Calu3 (cell line): ENCODE data around the gene SULT1E1. TPM values are rescaled to one million over a fixed set of nuclear protein-coding genes. Genes with fewer than 3 reads are reported as not detected.

Source experiments
- BruUV-seq: library from RNA; stranded (reverse); fragments of 400-500 nt; replicated peaks from 2 replicates; lab custom pipeline; 2021; lab: Mats Ljungman, UMichigan
- CTCF ChIA-PET: fragments of 300-600 bp; sonication (Branson Sonifier 250); formaldehyde crosslinking; loops from one replicate; lab custom pipeline; 2022; ENCODE audit warnings: antibody characterized with exemption; lab: Charles Lee
- DNase-seq: peaks from one replicate; pipeline ENCODE4 v3.0.0; 2022
- H3K27ac Mint-ChIP-seq: one replicate; pipeline ENCODE4 v1.8.0; 2022; ENCODE audit warnings: mixed read lengths; ENCODE audit not compliant: unreplicated experiment
- H3K27me3 Mint-ChIP-seq: one replicate; pipeline ENCODE4 v1.8.0; 2022; ENCODE audit warnings: mixed read lengths; ENCODE audit not compliant: unreplicated experiment
- H3K36me3 Mint-ChIP-seq: one replicate; pipeline ENCODE4 v1.8.0; 2022; ENCODE audit warnings: mild to moderate bottlenecking, moderate library complexity, mixed read lengths; ENCODE audit not compliant: insufficient read depth, unreplicated experiment
- H3K4me1 Mint-ChIP-seq: one replicate; pipeline ENCODE4 v1.8.0; 2022; ENCODE audit warnings: mild to moderate bottlenecking, low read depth, mixed read lengths; ENCODE audit not compliant: unreplicated experiment
- H3K4me3 Mint-ChIP-seq: one replicate; pipeline ENCODE4 v1.8.0; 2022; ENCODE audit warnings: mild to moderate bottlenecking, low read depth, moderate library complexity, mixed read lengths; ENCODE audit not compliant: unreplicated experiment
- H3K9me3 Mint-ChIP-seq: one replicate; pipeline ENCODE4 v1.8.0; 2022; ENCODE audit warnings: low read depth, mixed read lengths; ENCODE audit not compliant: unreplicated experiment
- CTCF ChIP-seq: fragments of 200-600 bp; IDR thresholded peaks from one replicate; pipeline ENCODE4 v1.8.0; 2022; ENCODE audit warnings: antibody characterized with exemption; ENCODE audit not compliant: unreplicated experiment
- intact Hi-C: fragments of 100-400 bp; cut with micrococcal nuclease; formaldehyde crosslinking; loops from one replicate; pipeline ENCODE4 v1.10.0; 2022; ENCODE audit not compliant: unreplicated experiment
- total RNA-seq: library from RNA; stranded (reverse); gene quantifications from 2 replicates; pipeline ENCODE4 v1.2.3, GENCODE V29; 2022

The SULT1E1 gene
- total RNA-seq, 1 experiment from 2014 or later, result 2.4 TPM

DNA sequence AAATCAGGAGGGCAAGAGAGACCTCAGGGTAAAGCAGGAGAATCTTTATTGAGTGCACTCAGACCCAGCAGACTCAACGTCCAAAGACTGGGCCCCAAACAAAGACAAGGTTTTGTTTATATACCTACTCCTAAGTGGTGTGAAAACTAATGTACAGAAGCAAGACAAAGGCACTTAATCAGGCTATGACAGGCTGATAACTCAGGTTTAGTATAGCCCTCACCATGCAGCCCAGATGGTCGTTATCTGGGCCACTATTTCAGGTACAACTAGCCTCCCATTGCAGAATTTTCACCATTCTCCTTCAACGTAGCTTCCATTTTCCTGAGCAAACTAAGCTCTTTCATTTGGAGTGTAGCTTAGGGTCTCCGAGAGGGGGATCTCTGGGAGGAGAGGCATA, 36.9 kb downstream of the SULT1E1 start:
- no TSS peak for BruUV-seq

DNA sequence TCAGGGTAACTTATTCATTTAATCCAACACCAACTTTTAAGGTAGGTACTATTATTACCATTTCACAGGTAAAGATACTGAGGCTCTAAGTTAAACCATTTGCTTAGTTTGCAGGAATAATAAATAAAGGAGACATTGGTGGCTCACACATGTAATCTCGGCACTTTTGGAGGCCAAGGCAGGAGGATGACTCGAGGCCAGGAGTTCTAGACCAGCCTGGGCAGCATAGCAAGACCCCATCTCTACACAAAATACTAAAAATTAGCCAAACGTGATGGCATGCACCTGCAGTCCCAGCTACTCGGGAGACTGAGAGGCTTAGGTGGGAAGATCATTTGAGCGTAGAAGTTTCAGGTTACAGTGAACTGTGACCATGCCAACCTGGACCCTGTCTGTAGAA, 37.7 kb downstream of the SULT1E1 start:
- BruUV-seq, result no TSS peak
- H3K4me3 Mint-ChIP-seq, result no peak overlapping the region
- no peak for TF ChIP-seq CTCF
- intact Hi-C loops, result no loop called here
- DNase-seq, result no peak
- H3K27me3 Mint-ChIP-seq, result no peaks in the 10 kb centered on the region
- H3K4me1 Mint-ChIP-seq, result no peaks in the 10 kb centered on the region
- CTCF ChIA-PET, result no interaction called here
- H3K36me3 Mint-ChIP-seq, result no peaks in the 10 kb centered on the region
- H3K9me3 Mint-ChIP-seq, result no peaks in the 10 kb centered on the region
- H3K27ac Mint-ChIP-seq, result no peak overlapping the region

More for the DNA sequence above, 36.9 kb downstream of the SULT1E1 start:
- CTCF ChIA-PET, result interaction anchor here (0.9 to 1.6 kb wide), 6 partner anchors 10 to 361 kb away, joined by 3 to 9 read pairs (median 4); no protein-coding TSS in a partner anchor
- Mint-ChIP-seq H3K4me1 (no peaks in the 10 kb centered on the region), H3K36me3 (no peaks in the 10 kb centered on the region), H3K4me3 (no peak overlapping the region), H3K9me3 (no peaks in the 10 kb centered on the region), H3K27ac (no peak overlapping the region), H3K27me3 (no peaks in the 10 kb centered on the region)
- no peak for DNase-seq
- TF ChIP-seq CTCF, result no peak
- intact Hi-C loops, result loop anchor here (1.0 kb wide), 1 partner anchor 134 kb away; no protein-coding TSS in a partner anchor

DNA sequence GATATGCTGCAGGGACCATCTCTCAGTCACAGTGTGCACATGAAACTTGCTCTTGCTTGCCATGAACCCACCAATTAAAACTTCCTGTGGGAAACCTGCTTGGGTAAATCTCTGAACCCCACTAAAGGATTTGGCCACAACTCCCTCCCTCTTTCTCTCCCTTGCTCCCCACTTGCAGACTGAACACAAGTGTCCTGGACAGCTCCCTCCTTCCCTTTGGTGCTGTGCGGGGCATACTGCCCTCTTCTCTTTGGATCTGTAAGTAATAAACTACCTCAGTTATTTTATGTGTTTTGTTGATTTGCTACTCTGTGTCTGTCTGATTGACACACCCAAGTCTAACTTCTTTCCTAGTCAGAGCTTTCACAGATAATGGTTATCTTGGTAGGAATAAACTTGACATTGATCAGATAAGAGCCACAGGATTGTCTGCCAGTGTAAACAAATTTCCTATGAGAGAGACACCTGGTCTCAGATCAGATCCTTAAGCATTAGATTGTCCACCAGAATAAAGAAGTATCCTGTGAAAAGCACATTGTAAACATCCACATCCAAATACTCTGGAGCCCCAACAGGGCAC, 41.8 kb downstream of the SULT1E1 start:
- no peak for TF ChIP-seq CTCF
- Mint-ChIP-seq H3K9me3 (no peaks in the 10 kb centered on the region), H3K36me3 (no peaks in the 10 kb centered on the region), H3K27ac (no peak overlapping the region), H3K4me3 (no peak overlapping the region), H3K27me3 (no peaks in the 10 kb centered on the region), H3K4me1 (no peaks in the 10 kb centered on the region)
- intact Hi-C loops, result no loop called here
- no peak for DNase-seq
- BruUV-seq, result no TSS peak
- CTCF ChIA-PET, result no interaction called here

DNA sequence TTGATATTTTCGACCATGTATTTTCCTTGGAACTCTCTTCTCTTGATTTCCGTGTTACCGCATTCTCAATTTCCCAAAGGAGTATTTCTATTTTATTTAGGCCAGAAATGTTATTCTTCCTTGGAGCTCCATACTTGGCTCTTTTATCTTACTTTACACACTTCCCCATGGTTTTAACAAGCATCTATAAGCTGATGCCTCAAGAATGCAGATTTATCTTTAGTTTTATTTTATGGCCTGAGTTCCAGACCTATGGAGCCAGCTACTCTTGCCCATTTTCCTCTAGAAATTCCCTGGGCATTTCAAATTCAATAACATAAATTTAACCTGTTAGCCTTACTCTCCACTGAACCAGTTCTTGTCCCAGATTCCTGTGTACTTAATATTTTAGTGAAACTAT, 43.7 kb downstream of the SULT1E1 start:
- H3K36me3 Mint-ChIP-seq, result no peaks in the 10 kb centered on the region
- intact Hi-C loops, result no loop called here
- no peaks in the 10 kb centered on the region for H3K27me3 Mint-ChIP-seq
- no peak for TF ChIP-seq CTCF
- H3K9me3 Mint-ChIP-seq, result no peaks in the 10 kb centered on the region
- no TSS peak for BruUV-seq
- H3K27ac Mint-ChIP-seq, result no peak overlapping the region
- CTCF ChIA-PET, result no interaction called here
- H3K4me3 Mint-ChIP-seq, result no peak overlapping the region
- DNase-seq, result no peak
- no peaks in the 10 kb centered on the region for H3K4me1 Mint-ChIP-seq
